GM21786 (cell line): ENCODE measurements around the gene MFAP4.

ENCODE experiments used
- ATAC-seq: cut with Tn5 transposase; IDR thresholded peaks from one replicate; pipeline ENCODE4 v1.9.1; 2021; ENCODE audit not compliant: unreplicated experiment

The MFAP4 gene

GRCh38 chr17:19410091-19410490, 23.1 kb upstream of the MFAP4 start:
- ATAC-seq: no peak

DNA sequence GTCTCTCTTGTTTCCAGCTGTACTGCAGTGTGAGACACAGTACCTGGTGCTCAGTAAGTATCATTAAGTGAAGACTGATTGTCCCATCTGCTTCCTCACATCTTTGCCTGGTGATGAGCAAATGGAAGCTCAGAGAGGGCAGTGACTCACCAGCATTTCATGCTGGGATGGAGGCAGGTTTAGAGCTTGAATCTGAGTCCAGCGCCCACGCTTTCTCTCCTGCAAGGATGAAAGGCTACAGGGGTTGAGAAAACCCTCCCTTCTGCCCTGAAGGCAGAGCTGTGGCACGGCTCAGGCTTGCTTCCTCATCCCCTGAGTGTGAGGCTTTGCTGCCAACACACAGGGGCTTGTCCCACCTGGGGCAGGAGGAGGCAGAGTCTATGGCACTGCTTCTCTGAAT, 22.5 kb upstream of the MFAP4 start:
- ATAC-seq: no peak

DNA sequence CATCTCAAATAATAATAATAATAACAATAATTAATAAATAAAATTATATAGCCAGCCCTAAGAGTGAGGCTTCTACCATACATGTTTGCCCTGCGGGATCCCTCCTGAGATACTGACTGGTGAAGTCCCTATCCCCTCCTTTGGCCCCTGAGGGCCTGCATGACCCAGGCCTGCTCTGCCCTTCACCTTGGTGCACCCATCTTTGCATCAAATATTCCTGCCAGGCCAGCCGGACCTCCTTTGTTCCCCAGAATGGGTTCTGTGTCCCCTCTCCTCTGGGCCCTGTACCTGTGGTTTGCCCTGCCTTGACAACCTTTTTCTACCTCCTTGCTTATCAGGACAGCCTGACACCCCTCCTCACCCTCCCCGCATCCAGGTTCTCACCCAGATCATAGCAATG, 22.1 kb upstream of the MFAP4 start:
- no peak for ATAC-seq

GRCh38 chr17:19408346-19408710, 21.3 kb upstream of the MFAP4 start:
- no peak for ATAC-seq

DNA sequence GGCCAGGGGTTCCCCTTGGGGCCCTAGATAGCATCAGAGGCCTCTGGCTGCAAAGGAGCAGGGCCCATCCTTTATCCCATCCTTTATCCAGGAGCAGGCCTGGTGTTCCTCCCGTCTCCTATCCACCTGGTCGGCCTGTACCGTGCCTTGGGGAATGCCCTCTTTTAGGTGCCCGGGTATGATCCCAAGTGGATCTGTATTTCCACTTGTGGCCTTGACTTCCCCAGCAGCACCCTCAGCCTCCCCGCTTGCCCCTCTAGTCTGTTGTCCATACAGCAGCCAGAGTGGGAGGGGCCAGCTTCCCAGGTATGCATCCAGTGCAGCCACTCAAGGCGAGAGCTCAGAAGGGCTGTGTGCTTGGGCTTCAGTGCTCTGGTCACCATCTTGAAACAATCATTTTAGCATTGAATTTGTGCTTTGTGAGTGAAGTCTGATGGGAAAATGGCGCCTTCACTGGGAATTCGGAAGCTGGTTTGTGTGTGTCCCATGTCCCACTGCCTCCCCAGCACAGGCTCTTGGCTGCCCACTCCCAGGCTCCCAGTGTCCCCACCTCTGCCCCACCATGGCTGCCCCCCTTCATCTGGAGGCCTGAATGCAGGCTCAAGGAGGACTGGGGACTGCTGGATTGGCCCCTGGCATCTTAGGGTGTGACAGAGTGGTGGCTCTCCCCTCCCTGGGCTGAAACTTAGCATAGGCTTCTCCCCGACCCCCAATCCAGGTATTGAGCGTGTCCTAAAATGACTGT, 20.8 kb upstream of the MFAP4 start:
- ATAC-seq: no peak

- no peak for ATAC-seq
These were observed 18.1 kb upstream of the MFAP4 start for GRCh38 chr17:19405114-19405513.

GRCh38 chr17:19404264-19404663, 17.3 kb upstream of the MFAP4 start:
- no peak for ATAC-seq

DNA sequence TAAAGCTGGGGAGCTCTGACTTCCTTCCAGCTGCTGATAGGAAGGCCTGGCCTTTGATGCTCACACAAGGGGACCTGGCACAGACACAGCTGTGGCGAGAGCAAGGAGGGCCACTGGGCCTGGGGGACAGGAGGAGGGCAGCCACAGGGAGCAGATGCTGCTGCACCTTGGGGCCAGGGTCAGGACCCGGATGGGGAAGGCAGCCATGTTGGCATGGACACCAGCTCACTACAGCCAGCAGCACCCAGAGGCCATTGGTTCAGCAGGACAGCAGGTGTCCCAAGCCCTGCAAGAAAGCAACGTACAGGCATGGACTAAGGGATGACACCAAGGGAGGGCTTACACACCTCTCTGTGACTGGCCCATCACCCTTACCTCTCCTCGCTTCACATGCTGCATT, 16.0 kb upstream of the MFAP4 start:
- no peak for ATAC-seq

- ATAC-seq: no peak
These were observed 15.2 kb upstream of the MFAP4 start for GRCh38 chr17:19402171-19402570.

DNA sequence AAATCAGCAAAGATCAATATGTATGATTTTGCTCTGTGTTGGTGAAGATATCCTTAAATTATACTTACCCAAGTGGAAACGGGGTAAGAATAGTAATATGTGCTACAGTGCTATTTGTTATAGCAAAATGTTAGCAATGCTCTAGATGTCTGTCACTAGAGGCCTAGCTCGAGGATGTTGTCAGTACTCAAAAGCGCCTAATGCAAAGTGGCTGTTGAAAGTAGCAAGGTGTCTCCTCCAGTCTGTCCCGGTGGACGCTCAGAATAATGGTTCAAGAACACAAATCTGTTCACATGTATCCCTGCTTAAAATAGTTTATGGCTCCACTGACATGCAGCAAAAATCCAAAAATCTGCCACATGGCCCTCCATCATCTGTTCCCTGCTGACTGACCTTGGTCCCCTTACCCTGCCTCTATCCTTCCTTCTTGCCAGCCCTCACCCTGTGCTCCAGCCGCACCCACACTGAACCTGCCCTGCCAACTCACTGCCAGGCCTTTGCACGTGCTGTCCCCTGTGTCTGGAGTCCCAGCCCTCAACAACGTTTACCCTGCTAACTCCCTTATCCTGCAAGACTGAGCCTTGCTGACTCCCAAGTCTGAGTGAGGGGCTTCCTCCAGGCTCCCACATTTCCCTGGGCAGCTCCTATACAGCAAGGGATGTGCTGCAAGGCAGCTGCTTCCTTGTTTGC, 14.5 kb upstream of the MFAP4 start:
- ATAC-seq: no peak

DNA sequence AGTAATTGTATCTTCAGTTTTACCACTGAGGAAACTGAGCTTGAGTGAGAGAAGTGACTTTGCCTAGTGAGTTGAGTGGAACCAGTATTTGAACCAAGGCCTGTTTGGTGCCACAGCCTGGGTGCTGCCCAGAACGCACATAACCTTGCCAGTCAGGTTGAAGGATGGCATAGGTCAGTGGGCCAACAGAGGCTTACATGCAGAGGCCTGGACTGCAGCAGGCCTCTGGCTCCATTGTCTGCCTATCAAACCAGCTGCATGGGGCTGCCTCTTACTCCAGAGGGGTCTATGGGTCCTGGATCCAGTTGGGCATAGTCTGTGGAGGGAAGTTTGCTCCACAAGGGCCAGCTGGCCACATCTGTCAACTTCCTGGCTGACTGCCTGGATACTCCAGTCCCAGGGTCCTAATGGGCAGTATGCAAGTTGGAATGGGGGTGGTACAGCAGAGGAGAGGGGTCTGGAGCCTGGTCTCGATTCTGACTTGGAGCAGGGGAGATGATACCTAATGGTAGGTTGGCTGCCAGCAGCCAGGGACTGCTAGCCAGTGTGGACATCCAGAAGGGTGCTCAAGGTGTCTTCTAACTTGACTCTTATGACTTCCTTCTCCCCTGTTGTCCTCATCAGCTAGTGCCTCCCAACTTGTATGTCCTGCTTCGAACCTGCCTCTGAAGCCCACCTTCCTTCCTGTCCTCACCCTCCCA, 12.9 kb upstream of the MFAP4 start:
- no peak for ATAC-seq

DNA sequence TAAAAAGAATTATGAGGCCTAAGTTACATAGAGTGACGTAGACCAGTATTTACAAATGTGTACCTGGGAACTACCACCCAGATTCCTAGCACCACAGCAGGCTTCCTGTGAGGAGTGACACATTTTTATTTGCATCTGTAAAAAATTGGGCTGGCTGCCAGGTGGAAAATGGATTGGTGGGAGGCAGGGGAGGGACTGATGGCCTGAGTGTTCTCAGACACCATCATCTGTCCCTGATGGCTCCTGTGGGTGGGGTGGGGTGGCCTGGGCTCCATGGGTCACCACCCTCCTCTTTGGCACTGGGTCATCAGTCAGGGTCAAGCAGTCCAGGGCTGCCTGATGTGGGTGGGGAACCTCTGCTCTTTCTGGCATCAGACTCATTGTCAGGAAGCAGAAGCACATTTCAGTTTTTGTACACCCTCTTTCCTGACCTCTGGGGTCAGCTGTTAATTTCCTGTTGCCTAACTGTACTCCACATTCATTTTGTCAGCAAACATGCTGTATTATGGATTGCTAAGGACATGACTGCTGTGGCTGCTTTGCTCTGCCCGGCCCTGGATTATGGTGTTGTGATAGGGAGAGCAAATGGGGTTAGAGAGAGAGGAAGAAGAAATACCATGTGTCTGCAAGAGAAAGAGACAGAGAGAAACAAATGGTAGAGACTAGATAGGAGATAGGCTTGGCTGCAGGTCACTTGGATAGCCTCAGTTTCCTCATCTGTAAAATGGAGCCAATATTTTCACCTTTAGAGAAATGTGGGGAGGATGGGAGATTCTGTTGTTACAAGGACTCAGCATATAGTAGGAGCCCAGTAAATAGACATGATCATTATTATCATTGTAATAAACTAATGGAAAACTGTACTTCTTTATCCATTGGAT, 11.6 kb upstream of the MFAP4 start:
- ATAC-seq: no peak

GRCh38 chr17:19397556-19398041, 10.6 kb upstream of the MFAP4 start:
- ATAC-seq: no peak

- no peak for ATAC-seq
These were observed 5.3 kb upstream of the MFAP4 start for GRCh38 chr17:19392303-19392702.

- no peak for ATAC-seq
These were observed 4.4 kb upstream of the MFAP4 start for GRCh38 chr17:19391432-19391831.

- no peak for ATAC-seq
These were observed 4.0 kb upstream of the MFAP4 start for GRCh38 chr17:19390951-19391350.

- no peak for ATAC-seq
These were observed 2.1 kb upstream of the MFAP4 start for GRCh38 chr17:19388791-19389785.

GRCh38 chr17:19387921-19388521, 1.0 kb upstream of the MFAP4 start:
- ATAC-seq: no peak
